T-helper 2 cell treated with Interferon-gamma antibody and Interleukin-4, amounts not matched to agents 5 μg/mL and 100 μg/mL, for 36 hours (primary cell): ENCODE data around the gene TIPRL.
"Not testable (repeated sequence)": the region's sequence is repeated elsewhere in the genome, so short reads cannot be mapped to it uniquely, and the experiment has no call there.

Source experiments
- DNase-seq: peaks from one replicate; pipeline ENCODE4 v3.0.0; 2021; ENCODE audit warnings: low spot score
- H3K27ac Mint-ChIP-seq: one replicate; pipeline ENCODE4 v1.8.0; 2021; ENCODE audit warnings: mild to moderate bottlenecking, mixed read lengths
- H3K27me3 Mint-ChIP-seq: one replicate; pipeline ENCODE4 v1.8.0; 2021; ENCODE audit warnings: low read depth, mixed read lengths
- H3K36me3 Mint-ChIP-seq: one replicate; pipeline ENCODE4 v1.8.0; 2021; ENCODE audit warnings: low read depth, mixed read lengths
- H3K4me1 Mint-ChIP-seq: one replicate; pipeline ENCODE4 v1.8.0; 2021; ENCODE audit warnings: low read depth, mixed read lengths
- H3K4me3 Mint-ChIP-seq: one replicate; pipeline ENCODE4 v1.8.0; 2022; ENCODE audit warnings: mild to moderate bottlenecking, moderate library complexity, mixed read lengths
- H3K9me3 Mint-ChIP-seq: one replicate; pipeline ENCODE4 v1.8.0; 2021; ENCODE audit warnings: mixed read lengths

The TIPRL gene

GRCh38 chr1:168207673-168208072 is 28.9 kb downstream of the TIPRL start:
- not testable (repeated sequence) for H3K4me1 Mint-ChIP-seq, H3K27ac Mint-ChIP-seq

GRCh38 chr1:168210312-168210711 is 31.6 kb downstream of the TIPRL start:
- DNase-seq, result no peak
- Mint-ChIP-seq H3K4me1 (peaks cover 4% of the 10 kb centered on the region), H3K27me3 (no peaks in the 10 kb centered on the region), H3K4me3 (no peak overlapping the region), H3K27ac (no peak overlapping the region), H3K9me3 (peaks cover 28% of the 10 kb centered on the region), H3K36me3 (peaks cover 16% of the 10 kb centered on the region)

More at GRCh38 chr1:168207673-168208072, 28.9 kb downstream of the TIPRL start:
- H3K4me3 Mint-ChIP-seq, DNase-seq, H3K27me3 Mint-ChIP-seq: not testable (repeated sequence)
- peaks cover 32% of the 10 kb centered on the region for H3K36me3 Mint-ChIP-seq
- H3K9me3 Mint-ChIP-seq, result peaks cover 14% of the 10 kb centered on the region

- Mint-ChIP-seq H3K27ac (no peak overlapping the region), H3K4me3 (no peak overlapping the region), H3K4me1 (peaks cover 4% of the 10 kb centered on the region), H3K36me3 (peaks cover 8% of the 10 kb centered on the region), H3K27me3 (no peaks in the 10 kb centered on the region), H3K9me3 (peaks cover 28% of the 10 kb centered on the region)
- no peak for DNase-seq
Measured at GRCh38 chr1:168213349-168213748, 34.6 kb downstream of the TIPRL start.

- DNase-seq, result no peak
- peaks cover 19% of the 10 kb centered on the region for H3K9me3 Mint-ChIP-seq
- H3K36me3 Mint-ChIP-seq, result peaks cover 4% of the 10 kb centered on the region
- no peaks in the 10 kb centered on the region for H3K27me3 Mint-ChIP-seq
- H3K4me3 Mint-ChIP-seq, result no peak overlapping the region
- H3K27ac Mint-ChIP-seq, result no peak overlapping the region
- peaks cover 5% of the 10 kb centered on the region for H3K4me1 Mint-ChIP-seq
Measured at GRCh38 chr1:168216171-168216570, 37.4 kb downstream of the TIPRL start.

- Mint-ChIP-seq H3K27me3 (no peaks in the 10 kb centered on the region), H3K4me1 (peaks cover 1% of the 10 kb centered on the region), H3K36me3 (peaks cover 2% of the 10 kb centered on the region), H3K9me3 (peaks cover 14% of the 10 kb centered on the region), H3K4me3 (no peak overlapping the region), H3K27ac (no peak overlapping the region)
- DNase-seq, result no peak
Measured at GRCh38 chr1:168217664-168218063, 38.9 kb downstream of the TIPRL start.

- Mint-ChIP-seq H3K27ac (no peak overlapping the region), H3K4me3 (no peak overlapping the region), H3K36me3 (no peaks in the 10 kb centered on the region), H3K27me3 (no peaks in the 10 kb centered on the region), H3K4me1 (peaks cover 3% of the 10 kb centered on the region), H3K9me3 (peaks cover 6% of the 10 kb centered on the region)
- DNase-seq, result no peak
Measured at GRCh38 chr1:168218658-168219057, 39.9 kb downstream of the TIPRL start.

GRCh38 chr1:168220470-168220871 is 41.7 kb downstream of the TIPRL start:
- H3K27me3 Mint-ChIP-seq, result no peaks in the 10 kb centered on the region
- no peak overlapping the region for H3K4me3 Mint-ChIP-seq
- H3K27ac Mint-ChIP-seq, result no peak overlapping the region
- H3K4me1 Mint-ChIP-seq, result peaks cover 19% of the 10 kb centered on the region
- H3K36me3 Mint-ChIP-seq, result no peaks in the 10 kb centered on the region
- no peak for DNase-seq
- no peaks in the 10 kb centered on the region for H3K9me3 Mint-ChIP-seq

- Mint-ChIP-seq H3K27me3 (no peaks in the 10 kb centered on the region), H3K36me3 (no peaks in the 10 kb centered on the region), H3K4me1 (peaks cover 19% of the 10 kb centered on the region), H3K9me3 (no peaks in the 10 kb centered on the region), H3K4me3 (no peak overlapping the region), H3K27ac (no peak overlapping the region)
- no peak for DNase-seq
Measured at GRCh38 chr1:168221275-168221674, 42.5 kb downstream of the TIPRL start.

- Mint-ChIP-seq H3K4me1 (peaks cover 32% of the 10 kb centered on the region), H3K4me3 (no peak overlapping the region), H3K9me3 (no peaks in the 10 kb centered on the region)
Measured at GRCh38 chr1:168223261-168223660, 44.5 kb downstream of the TIPRL start.

GRCh38 chr1:168223681-168224540 is 45.1 kb downstream of the TIPRL start:
- Mint-ChIP-seq H3K4me3 (no peak overlapping the region), H3K9me3 (no peaks in the 10 kb centered on the region), H3K27ac (no peak overlapping the region), H3K4me1 (peaks cover 35% of the 10 kb centered on the region), H3K27me3 (no peaks in the 10 kb centered on the region), H3K36me3 (peaks cover 16% of the 10 kb centered on the region)
- no peak for DNase-seq

More at GRCh38 chr1:168223261-168223660, 44.5 kb downstream of the TIPRL start:
- DNase-seq, result no peak
- Mint-ChIP-seq H3K36me3 (peaks cover 14% of the 10 kb centered on the region), H3K27ac (no peak overlapping the region), H3K27me3 (no peaks in the 10 kb centered on the region)

- Mint-ChIP-seq H3K36me3 (peaks cover 27% of the 10 kb centered on the region), H3K27ac (peak overlapping the region; percentile 84), H3K4me1 (peaks cover 46% of the 10 kb centered on the region), H3K4me3 (peak overlapping the region; percentile 86), H3K9me3 (no peaks in the 10 kb centered on the region), H3K27me3 (no peaks in the 10 kb centered on the region)
- DNase-seq, result no peak
Measured at GRCh38 chr1:168224991-168225390, 46.2 kb downstream of the TIPRL start.

- peak; percentile 86 for DNase-seq
- Mint-ChIP-seq H3K27ac (peak within 1 kb of the TSS; percentile 97), H3K36me3 (peaks cover 30% of the 10 kb centered on the region), H3K4me3 (peak within 1 kb of the TSS; percentile 86), H3K27me3 (no peaks in the 10 kb centered on the region), H3K4me1 (peaks cover 44% of the 10 kb centered on the region), H3K9me3 (no peaks in the 10 kb centered on the region)
Measured at GRCh38 chr1:168225476-168226190, 46.9 kb downstream of the TIPRL start, which contains the start of gene SFT2D2. Gene SFT2D2, plus strand, starts transcription at chr1:168226004. Its CDS starts 76 bp downstream, at chr1:168226080.

- H3K27ac Mint-ChIP-seq, result peak overlapping the region; percentile 97
- DNase-seq, result no peak
- peak overlapping the region; percentile 86 for H3K4me3 Mint-ChIP-seq
- H3K9me3 Mint-ChIP-seq, result no peaks in the 10 kb centered on the region
- H3K4me1 Mint-ChIP-seq, result peaks cover 53% of the 10 kb centered on the region
- H3K27me3 Mint-ChIP-seq, result no peaks in the 10 kb centered on the region
- H3K36me3 Mint-ChIP-seq, result peaks cover 44% of the 10 kb centered on the region
Measured at GRCh38 chr1:168227620-168228019, 48.9 kb downstream of the TIPRL start.

- H3K27me3 Mint-ChIP-seq, result no peaks in the 10 kb centered on the region
- H3K27ac Mint-ChIP-seq, result no peak overlapping the region
- no peak for DNase-seq
- H3K4me1 Mint-ChIP-seq, result peaks cover 55% of the 10 kb centered on the region
- peaks cover 64% of the 10 kb centered on the region for H3K36me3 Mint-ChIP-seq
- H3K4me3 Mint-ChIP-seq, result no peak overlapping the region
- H3K9me3 Mint-ChIP-seq, result no peaks in the 10 kb centered on the region
Measured at GRCh38 chr1:168229893-168230292, 51.1 kb downstream of the TIPRL start.
